Inferior parietal cortex (tissue), 1 donor: Measurements from ENCODE around the gene ARHGAP26.

Experiments
- DNase-seq: peaks from one replicate; pipeline ENCODE4 v3.0.0-alpha.2; 2016; ENCODE audit errors: extremely low spot score

The ARHGAP26 gene

GRCh38 chr5:143161885-143162540 is 391.8 kb downstream of the ARHGAP26 start:
- no peak for DNase-seq

GRCh38 chr5:143162810-143163209 is 392.6 kb downstream of the ARHGAP26 start:
- DNase-seq: no peak

DNA sequence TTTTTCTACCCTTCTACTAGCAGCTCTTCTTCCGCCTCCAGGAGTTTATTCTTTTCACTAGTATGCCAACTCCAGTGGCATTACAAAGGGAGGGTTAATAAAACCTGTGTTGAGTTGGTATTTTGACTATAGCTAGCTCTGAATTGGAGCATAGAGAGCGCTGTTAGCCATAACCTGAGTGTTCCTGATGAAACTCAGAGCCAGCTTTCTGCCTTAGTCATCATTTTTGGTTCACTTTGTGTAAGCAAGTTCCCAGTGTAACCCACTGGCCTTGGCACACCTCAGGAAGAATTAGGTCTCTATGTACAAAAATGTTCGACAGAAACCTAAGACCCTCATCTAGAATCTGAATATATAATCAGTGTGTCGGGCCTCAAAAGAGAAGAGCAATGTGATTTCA is 394.4 kb downstream of the ARHGAP26 start:
- DNase-seq: no peak

DNA sequence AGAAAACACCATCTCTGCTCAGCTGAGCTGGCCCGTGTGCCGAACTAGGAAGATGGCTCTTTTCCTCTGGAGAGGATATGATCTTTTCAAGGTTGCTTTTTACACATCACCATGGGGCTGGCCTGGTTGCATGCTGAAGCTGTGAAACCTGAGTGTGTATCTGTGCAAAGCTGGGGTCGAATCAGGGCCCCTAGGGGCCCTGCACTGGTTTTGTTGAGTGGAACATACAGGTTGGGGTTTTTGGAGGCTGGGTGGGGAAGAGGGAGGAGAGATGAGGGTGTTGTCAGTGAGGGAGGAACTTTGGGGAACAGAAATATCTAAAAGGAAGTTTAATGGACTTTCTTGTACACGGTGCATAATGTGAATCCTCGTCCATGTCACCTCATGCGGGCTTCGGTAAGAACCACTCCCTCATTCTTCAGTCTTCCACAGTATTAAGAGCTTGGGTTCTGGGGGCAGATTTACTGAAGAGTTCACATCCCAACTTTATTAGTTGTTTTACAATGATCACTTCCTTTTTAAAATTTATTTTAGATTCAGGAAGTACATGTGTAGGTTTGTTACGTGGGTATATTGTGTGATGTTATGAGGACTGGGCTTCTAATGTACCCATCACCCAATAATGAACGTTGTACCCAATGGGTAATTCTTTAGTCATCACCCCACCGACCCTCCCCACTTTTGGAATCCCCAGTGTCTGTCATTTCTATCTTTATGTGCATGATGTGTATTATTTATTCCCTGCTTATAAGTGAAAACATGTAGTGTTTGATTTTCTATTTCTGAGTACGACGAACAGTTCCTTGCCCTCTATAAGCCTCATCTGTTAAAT is 395.1 kb downstream of the ARHGAP26 start:
- no peak for DNase-seq

GRCh38 chr5:143166090-143166489 is 395.9 kb downstream of the ARHGAP26 start:
- no peak for DNase-seq

- no peak for DNase-seq
Measured at GRCh38 chr5:143166661-143167420, 396.7 kb downstream of the ARHGAP26 start.

DNA sequence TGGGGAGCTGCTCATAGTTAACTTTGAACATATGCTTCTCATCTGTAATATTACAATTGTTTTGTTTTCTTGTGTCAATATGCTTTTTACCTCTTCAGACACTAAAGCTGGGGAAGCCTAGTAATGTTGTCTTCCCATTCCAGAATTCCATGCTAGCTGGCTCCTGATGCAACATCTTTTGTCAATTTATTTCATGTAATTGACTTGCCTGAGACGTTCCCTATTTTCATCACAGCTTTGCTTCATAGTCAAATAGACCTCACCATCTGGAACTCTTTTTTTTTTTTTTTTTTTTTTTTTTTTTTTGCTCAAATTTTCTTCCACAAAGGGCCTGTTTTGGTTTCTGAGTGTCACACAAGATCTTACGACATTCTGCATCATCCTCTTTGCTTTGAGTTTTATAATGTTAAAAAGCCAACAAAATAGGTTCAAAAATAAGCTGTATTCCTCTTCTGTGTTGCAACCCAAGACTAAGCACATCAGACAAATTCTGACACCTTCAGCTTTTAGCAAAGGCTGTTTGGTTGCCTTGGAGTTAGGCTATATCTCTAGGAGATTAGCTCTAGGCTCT is 398.1 kb downstream of the ARHGAP26 start:
- no peak for DNase-seq

DNA sequence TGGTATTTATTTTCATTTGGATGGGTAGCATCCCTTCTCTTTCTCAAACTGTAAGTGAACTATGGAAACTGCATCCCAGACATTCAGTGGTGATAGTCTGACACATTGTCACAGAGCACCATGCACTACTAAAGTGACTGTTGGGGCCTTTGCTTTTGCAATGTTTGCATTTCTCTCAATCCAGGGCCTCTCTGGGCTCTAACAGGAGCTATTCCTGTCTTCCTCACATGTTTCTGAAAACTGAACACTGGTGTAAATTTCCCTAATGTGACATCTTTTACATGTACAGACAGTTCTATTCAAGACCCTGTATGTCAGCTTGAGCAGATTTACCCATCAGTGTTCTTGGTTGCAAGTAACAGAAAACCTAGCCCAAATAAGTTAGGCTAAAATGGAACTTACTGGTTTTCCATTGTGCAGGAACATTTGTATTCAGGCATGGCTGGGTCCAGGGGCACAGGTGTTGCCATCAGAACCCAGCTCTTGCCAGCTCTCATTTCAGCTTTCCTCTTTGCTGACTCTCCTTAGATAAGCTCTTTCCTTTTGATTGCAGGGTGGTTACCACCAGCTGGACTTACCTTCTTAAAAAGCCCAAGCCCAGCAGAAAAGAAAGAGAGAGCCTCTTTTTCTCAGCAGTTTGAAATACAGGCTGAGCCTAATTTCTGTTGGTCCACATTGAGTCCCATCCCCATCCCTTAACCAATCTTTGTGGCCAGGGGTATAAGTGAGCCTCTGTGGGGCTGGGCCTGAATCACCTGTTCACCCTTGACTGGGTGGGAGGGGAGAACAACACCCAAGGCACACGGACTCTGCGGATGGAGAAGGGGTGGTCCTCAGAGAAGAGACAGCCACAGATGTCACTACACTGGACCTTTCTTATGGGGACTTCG is 399.0 kb downstream of the ARHGAP26 start:
- no peak for DNase-seq

DNA sequence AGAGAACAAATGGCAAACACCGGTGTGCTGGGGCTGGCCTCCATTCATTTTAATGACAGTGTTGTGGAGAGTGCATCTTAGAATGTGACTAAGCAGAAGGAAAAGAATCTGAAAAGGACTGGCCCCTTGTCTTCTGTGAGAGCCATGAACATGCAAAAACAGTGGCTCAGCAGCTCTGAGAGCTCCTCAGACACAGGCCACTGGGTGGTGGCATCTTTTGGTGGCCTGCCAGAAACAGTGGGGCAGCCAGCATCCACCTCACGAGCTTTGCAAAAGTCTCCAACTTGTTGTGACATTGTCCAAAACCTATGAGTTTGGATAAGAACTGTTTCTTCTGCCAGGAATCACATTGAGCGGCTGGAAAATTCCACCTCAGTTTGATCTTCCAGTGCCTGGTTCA is 399.9 kb downstream of the ARHGAP26 start:
- no peak for DNase-seq

GRCh38 chr5:143170977-143171376 is 400.8 kb downstream of the ARHGAP26 start:
- no peak for DNase-seq

- no peak for DNase-seq
Measured at GRCh38 chr5:143172739-143173138, 402.6 kb downstream of the ARHGAP26 start.

- DNase-seq: no peak
Measured at GRCh38 chr5:143173139-143173889, 403.1 kb downstream of the ARHGAP26 start.

DNA sequence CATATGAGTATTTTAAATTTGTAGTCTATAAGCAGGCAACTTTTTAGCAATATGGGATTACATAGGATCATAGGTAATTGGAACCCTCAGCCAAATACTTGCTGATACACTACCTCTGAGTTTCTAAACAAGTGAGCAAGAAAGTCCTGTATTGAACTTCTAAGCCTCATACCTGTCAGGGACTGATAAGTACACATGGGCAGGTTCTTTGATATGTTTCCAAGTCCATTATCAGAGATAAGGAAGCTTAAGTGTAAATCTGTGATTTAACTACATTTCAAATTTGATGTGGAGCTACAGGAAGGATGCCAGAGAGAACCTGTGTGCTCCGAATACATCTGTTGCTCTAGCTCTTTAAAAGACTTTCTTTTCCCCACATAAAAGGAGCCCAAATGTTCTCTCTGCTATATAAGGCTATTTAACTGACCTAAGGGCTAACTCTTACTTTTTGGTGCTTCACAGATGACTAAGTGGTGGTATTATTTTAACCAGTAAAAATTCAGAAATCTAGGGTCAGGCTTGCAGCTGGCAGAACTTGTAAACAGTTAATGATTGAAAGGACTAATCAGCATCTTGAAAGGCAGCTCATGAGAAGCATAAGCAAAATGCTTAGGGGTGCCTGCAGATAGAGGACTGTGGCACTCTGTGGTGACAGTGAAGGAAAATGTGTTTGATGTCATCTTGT is 404.7 kb downstream of the ARHGAP26 start:
- DNase-seq: peak; percentile 7

DNA sequence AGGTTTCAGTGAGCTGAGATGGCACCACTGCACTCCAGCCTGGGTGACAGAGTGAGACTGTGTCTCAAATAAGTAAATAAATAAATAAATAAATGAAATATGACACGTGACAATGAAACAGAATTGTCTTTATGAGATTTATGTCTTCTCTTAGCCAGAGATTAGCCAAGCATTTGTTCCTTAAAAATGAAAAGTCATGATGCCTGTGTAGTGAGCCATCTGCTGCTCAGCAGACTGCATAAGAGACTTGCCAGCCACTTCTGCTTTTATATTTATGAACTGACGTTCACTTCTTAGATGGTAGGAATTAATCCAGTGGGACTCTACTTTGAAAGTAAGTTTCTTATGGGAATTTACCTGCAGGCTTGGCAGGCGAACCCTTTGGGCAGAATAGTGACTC is 405.9 kb downstream of the ARHGAP26 start:
- peak; percentile 31 for DNase-seq

- peak; percentile 51 for DNase-seq
Measured at GRCh38 chr5:143177263-143177983, 407.2 kb downstream of the ARHGAP26 start.

- DNase-seq: no peak
Measured at GRCh38 chr5:143179126-143179740, 409.1 kb downstream of the ARHGAP26 start.

- no peak for DNase-seq
Measured at GRCh38 chr5:143180751-143181150, 410.6 kb downstream of the ARHGAP26 start.

GRCh38 chr5:143181173-143181572 is 411.0 kb downstream of the ARHGAP26 start:
- no peak for DNase-seq

- no peak for DNase-seq
Measured at GRCh38 chr5:143182106-143182505, 411.9 kb downstream of the ARHGAP26 start.
